ENCODE data around the gene ATP2C2.
"Not testable (repeated sequence)": the region's sequence is repeated elsewhere in the genome, so short reads cannot be mapped to it uniquely, and the experiment has no call there.

Gene ATP2C2

DNA sequence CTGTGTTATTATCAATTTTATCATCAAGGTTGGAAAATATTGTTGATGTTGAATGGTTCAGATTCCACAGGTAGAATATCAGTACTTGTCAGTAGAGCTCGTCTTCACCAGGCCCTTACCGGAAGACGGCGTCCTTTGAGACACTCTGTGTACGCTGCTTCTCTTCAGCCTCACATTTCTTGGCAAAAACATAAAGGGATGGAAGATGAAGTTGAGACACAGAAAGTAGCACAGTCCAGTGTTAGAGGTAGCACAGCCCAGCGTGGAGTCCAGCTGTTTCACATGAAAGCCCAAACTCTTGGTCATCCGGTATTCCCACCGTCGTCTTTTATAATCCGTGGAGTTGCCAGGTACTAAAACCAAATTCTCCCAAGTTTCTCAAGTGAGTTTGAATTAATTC lies 30.4 kb downstream of the ATP2C2 start:
- Histone ChIP-seq H3K4me1 (ENCODE audit: control insufficient read depth, insufficient read depth, low read length, poor library complexity, severe bottlenecking) (no peaks in the 10 kb centered on the region), H3K4me3 (ENCODE audit: extremely low read depth, insufficient read depth, low read length, poor library complexity, severe bottlenecking) (no peak overlapping the region), H3K9me3 (ENCODE audit: control insufficient read depth, low read length) (no peaks in the 10 kb centered on the region), H3K36me3 (ENCODE audit: control insufficient read depth, insufficient read depth, low read length) (no peaks in the 10 kb centered on the region), H3K27ac (ENCODE audit: low read depth, low read length, severe bottlenecking) (no peak overlapping the region)
- 85 to 87% methylated on average over 7 to 8 of the region's 10 CpGs for WGBS, 2 experiments (ENCODE audit: insufficient coverage in 2 of 2)

DNA sequence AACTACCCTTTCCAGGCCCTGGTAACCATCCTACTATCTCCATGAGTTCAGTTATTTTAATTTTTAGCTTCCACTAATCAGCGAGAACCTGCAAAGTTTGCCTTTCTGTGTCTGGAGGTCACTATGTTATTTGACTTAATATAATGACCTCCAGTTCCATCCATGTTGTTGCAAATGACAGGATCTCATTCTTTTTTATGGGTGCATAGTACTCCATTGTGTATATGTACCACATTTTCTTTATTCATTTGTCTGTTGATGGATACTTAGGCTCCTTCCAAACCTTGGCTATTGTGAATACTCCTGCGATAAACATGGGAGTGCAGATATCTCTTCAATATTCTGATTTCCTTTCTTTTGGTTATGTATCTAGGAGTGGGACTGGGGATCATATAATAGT lies 31.6 kb downstream of the ATP2C2 start:
- not testable (repeated sequence) for H3K9me3 ChIP-seq (ENCODE audit: control insufficient read depth, low read length); H3K4me1 ChIP-seq (ENCODE audit: control insufficient read depth, insufficient read depth, low read length, poor library complexity, severe bottlenecking); H3K36me3 ChIP-seq (ENCODE audit: control insufficient read depth, insufficient read depth, low read length); H3K27ac ChIP-seq (ENCODE audit: low read depth, low read length, severe bottlenecking); H3K4me3 ChIP-seq (ENCODE audit: extremely low read depth, insufficient read depth, low read length, poor library complexity, severe bottlenecking)
- WGBS, 2 experiments (ENCODE audit: insufficient coverage in 2 of 2): 100% methylated on average over 1 of the region's 2 CpGs

DNA sequence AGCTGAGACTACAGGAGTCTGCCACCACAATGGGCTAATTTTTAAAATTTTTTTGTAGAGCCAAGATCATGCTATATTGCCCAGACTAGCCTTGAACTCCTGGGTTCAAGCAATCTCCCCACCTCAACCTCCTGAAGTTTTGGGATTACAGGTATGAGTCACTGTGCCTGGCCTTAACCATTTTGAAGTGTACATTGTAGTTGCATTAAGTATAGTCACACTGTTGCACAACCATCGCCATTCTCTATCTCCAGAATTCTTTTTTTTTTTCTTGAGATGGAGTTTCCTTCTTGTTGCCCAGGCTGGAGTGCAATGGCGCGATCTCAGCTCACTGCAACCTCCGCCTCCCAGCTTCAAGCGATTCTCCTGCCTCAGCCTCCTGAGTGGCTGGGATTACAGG lies 35.1 kb downstream of the ATP2C2 start:
- WGBS, 2 experiments (ENCODE audit: insufficient coverage in 2 of 2): 94 to 100% methylated on average over 4 of the region's 5 CpGs
- H3K9me3 ChIP-seq (ENCODE audit: control insufficient read depth, low read length): not testable (repeated sequence)

DNA sequence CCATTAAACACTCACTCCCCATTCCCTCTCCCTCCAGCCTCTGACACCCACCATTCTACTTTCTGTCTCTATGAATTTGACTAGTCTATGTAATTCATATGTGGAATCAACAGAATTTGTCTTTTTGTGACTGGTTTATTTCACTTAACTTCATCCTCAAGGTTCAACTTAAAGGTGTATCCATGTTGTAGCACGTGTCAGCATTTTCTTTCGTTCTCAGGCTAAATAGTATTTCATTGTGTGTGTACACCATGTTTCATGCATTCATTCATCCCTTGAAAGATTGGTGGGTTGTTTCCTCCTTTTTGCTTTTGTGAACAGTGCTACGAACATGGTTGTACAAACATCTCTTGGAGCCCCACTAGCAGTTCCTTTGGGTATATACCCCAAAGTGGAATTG lies 36.0 kb downstream of the ATP2C2 start:
- Histone ChIP-seq H3K27ac (ENCODE audit: low read depth, low read length, severe bottlenecking) (no peak overlapping the region), H3K4me3 (ENCODE audit: extremely low read depth, insufficient read depth, low read length, poor library complexity, severe bottlenecking) (no peak overlapping the region), H3K9me3 (ENCODE audit: control insufficient read depth, low read length) (no peaks in the 10 kb centered on the region), H3K4me1 (ENCODE audit: control insufficient read depth, insufficient read depth, low read length, poor library complexity, severe bottlenecking) (no peaks in the 10 kb centered on the region), H3K36me3 (ENCODE audit: control insufficient read depth, insufficient read depth, low read length) (no peaks in the 10 kb centered on the region)
- 100% methylated on average over 1 of the region's 3 CpGs; no CpG with 5 or more reads in 1 of the 2 experiments for WGBS, 2 experiments (ENCODE audit: insufficient coverage in 2 of 2)

More for the DNA sequence above, 35.1 kb downstream of the ATP2C2 start:
- not testable (repeated sequence) for H3K4me1 ChIP-seq (ENCODE audit: control insufficient read depth, insufficient read depth, low read length, poor library complexity, severe bottlenecking); H3K27ac ChIP-seq (ENCODE audit: low read depth, low read length, severe bottlenecking); H3K36me3 ChIP-seq (ENCODE audit: control insufficient read depth, insufficient read depth, low read length); H3K4me3 ChIP-seq (ENCODE audit: extremely low read depth, insufficient read depth, low read length, poor library complexity, severe bottlenecking)

DNA sequence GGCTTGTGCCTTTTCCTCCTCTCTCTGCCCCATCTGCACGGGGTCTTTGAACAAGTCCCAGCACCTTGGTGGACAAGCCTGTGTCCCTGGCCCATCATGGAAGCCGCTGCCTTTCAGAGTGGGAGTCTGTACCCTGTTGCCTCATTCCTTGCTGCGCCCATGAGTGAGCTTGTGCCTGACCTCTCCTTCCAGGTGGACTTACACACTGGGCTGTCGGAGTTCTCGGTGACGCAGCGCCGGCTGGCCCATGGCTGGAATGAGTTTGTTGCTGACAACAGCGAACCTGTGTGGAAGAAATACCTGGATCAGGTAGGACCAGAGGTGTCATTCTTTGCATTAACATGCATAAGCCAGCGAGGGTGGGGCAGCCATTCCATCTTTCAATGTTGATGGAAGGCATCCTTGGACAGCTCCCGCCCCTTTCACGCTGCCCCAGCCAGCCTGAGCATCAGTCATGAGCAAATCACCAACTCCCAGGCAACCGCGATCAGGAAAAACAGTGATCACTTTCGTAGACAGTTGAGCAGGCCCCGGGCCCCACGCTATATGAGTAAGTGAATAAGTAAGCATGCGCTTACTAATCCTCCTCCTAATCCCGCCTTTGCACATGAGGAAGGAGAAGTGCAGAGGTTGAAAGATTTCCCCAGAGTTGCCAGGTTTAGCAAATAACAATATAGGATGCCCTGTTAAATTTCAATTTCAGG lies 36.8 kb downstream of the ATP2C2 start:
- H3K27ac ChIP-seq (ENCODE audit: low read depth, low read length, severe bottlenecking): no peak overlapping the region
- no peaks in the 10 kb centered on the region for H3K36me3 ChIP-seq (ENCODE audit: control insufficient read depth, insufficient read depth, low read length)
- no peaks in the 10 kb centered on the region for H3K4me1 ChIP-seq (ENCODE audit: control insufficient read depth, insufficient read depth, low read length, poor library complexity, severe bottlenecking)
- H3K9me3 ChIP-seq (ENCODE audit: control insufficient read depth, low read length): no peaks in the 10 kb centered on the region
- no peak overlapping the region for H3K4me3 ChIP-seq (ENCODE audit: extremely low read depth, insufficient read depth, low read length, poor library complexity, severe bottlenecking)
- WGBS, 2 experiments (ENCODE audit: insufficient coverage in 2 of 2): 89 to 90% methylated on average over 12 to 14 of the region's 19 CpGs

DNA sequence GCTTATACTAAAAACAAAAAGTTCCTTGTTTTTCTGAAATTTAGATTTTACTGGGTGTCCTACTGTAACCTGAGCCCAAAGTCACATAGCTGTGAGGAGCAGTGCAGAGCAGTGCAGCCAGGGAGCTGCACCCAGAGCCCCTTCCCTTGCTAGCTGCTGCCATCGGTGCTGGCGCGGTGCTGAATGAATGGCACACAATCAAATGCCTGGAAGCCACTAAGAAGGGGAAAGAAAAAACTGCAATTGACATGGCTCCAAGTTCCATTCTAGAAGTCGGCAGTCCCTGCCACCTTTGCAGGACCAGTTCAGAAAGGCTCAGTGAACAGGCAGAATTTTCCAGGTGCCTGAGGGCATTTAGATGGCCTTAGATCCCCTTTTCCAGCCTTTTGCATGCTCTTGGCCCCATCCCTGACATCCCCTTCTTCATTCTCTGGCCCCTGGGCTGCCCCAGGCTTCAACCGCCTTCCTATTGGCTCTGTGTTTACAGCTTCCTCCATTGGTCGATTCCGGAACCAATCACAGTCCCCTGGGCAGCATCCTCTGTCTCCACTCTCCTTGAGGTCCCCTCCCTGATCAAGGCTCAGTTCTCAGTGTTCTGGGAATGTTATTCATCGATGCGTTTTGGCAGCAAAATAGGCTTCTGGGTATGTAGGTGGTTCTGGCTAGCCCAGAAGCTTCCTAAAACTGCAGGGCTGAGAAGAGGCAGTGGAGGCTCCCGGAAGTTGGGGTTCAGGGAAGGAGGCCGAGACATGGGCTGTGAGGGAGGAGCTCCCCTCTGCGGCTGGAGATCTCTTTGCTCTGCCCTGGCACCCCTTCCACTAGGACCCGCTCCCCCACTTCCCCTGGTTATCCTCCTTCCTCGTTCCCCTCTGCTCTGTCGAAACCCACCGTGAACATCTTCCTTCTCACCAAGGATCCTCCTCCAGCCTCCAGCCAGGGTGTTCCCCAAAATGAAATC lies 37.9 kb downstream of the ATP2C2 start:
- Histone ChIP-seq H3K36me3 (ENCODE audit: control insufficient read depth, insufficient read depth, low read length) (no peaks in the 10 kb centered on the region), H3K9me3 (ENCODE audit: control insufficient read depth, low read length) (no peaks in the 10 kb centered on the region), H3K27ac (ENCODE audit: low read depth, low read length, severe bottlenecking) (no peak overlapping the region), H3K4me3 (ENCODE audit: extremely low read depth, insufficient read depth, low read length, poor library complexity, severe bottlenecking) (no peak overlapping the region), H3K4me1 (ENCODE audit: control insufficient read depth, insufficient read depth, low read length, poor library complexity, severe bottlenecking) (no peaks in the 10 kb centered on the region)
- 83 to 85% methylated on average over 14 to 15 of the region's 16 CpGs for WGBS, 2 experiments (ENCODE audit: insufficient coverage in 2 of 2)

DNA sequence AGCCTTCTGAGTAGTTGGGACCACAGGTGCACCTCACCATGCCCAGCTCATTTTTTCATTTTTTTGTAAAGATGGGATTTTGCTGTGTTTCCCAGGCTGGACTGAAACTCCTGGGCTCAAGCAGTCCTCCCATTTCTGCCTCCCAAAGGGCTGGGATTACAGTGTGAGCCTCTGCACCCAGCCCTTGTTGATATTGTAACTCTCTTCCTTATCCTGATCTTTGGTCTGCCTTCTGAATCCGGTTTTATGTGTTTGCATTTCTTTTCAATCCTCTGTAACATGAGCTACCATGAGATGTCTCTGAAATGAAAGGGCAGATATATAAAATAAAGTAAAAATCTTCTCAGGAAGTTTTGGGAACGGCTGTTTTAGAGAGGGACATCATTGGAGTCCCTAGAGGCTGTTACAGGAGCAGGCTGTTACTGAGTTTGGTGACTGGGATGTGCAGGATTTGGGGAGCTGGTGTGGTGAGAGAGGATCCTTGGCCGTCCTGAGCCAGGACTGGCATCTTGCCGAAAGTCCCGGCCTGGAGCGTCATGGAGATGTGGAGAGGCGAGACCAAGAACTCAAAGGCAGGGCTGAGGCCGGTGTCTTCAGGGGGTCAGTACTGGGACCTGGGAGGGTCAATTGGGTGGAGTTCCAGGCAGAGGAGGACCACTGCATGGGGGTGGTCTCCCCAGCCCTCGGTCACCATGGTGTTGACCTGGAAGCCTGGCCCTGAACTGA lies 39.4 kb downstream of the ATP2C2 start:
- Histone ChIP-seq H3K27ac (ENCODE audit: low read depth, low read length, severe bottlenecking) (no peak overlapping the region), H3K4me1 (ENCODE audit: control insufficient read depth, insufficient read depth, low read length, poor library complexity, severe bottlenecking) (no peaks in the 10 kb centered on the region), H3K36me3 (ENCODE audit: control insufficient read depth, insufficient read depth, low read length) (no peaks in the 10 kb centered on the region), H3K9me3 (ENCODE audit: control insufficient read depth, low read length) (no peaks in the 10 kb centered on the region), H3K4me3 (ENCODE audit: extremely low read depth, insufficient read depth, low read length, poor library complexity, severe bottlenecking) (no peak overlapping the region)
- 83 to 88% methylated on average over 8 to 9 of the region's 9 CpGs for WGBS, 2 experiments (ENCODE audit: insufficient coverage in 2 of 2)

DNA sequence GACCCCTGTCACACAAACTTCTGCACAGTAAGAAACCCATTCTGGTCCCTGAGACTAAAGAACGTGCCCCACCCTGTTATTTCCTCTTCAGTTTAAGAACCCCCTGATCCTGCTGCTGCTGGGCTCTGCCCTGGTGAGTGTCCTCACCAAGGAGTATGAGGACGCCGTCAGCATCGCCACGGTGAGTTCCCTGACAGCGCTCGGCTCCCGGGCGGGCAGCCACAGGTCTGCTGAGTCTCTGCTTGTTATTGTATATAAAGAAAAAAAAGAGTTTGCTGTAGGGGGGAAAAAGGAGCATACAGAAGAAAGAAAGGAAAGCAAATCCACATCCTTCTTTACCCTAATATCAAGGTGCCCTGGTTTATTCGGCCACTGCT lies 40.0 kb downstream of the ATP2C2 start:
- 89 to 92% methylated on average over 6 of the region's 10 CpGs for WGBS, 2 experiments (ENCODE audit: insufficient coverage in 2 of 2)
- Histone ChIP-seq H3K27ac (ENCODE audit: low read depth, low read length, severe bottlenecking) (no peak overlapping the region), H3K4me1 (ENCODE audit: control insufficient read depth, insufficient read depth, low read length, poor library complexity, severe bottlenecking) (no peaks in the 10 kb centered on the region), H3K36me3 (ENCODE audit: control insufficient read depth, insufficient read depth, low read length) (no peaks in the 10 kb centered on the region), H3K4me3 (ENCODE audit: extremely low read depth, insufficient read depth, low read length, poor library complexity, severe bottlenecking) (no peak overlapping the region), H3K9me3 (ENCODE audit: control insufficient read depth, low read length) (no peaks in the 10 kb centered on the region)

DNA sequence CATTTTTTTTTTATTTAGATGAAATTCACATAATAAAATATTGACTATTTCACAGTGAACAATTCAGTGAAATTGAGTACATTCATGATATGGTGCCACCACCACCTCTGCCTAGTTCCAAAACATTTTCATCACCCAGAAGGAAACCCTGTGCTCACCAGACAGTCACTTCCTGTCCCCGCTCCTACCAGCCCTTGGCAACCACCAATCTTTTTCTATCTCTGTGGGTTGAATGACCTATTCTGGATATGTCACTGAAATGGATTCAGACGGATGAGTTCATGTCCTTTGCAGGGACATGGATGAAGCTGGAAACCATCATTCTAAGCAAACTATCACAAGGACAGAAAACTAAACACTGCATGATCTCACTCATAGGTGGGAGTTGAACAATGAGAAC lies 40.5 kb downstream of the ATP2C2 start:
- WGBS, 2 experiments (ENCODE audit: insufficient coverage in 2 of 2): 100% methylated on average over 1 of the region's 2 CpGs; no CpG with 5 or more reads in 1 of the 2 experiments
- H3K27ac ChIP-seq (ENCODE audit: low read depth, low read length, severe bottlenecking): no peak overlapping the region
- no peaks in the 10 kb centered on the region for H3K9me3 ChIP-seq (ENCODE audit: control insufficient read depth, low read length)
- H3K4me3 ChIP-seq (ENCODE audit: extremely low read depth, insufficient read depth, low read length, poor library complexity, severe bottlenecking): no peak overlapping the region
- H3K36me3 ChIP-seq (ENCODE audit: control insufficient read depth, insufficient read depth, low read length): no peaks in the 10 kb centered on the region
- H3K4me1 ChIP-seq (ENCODE audit: control insufficient read depth, insufficient read depth, low read length, poor library complexity, severe bottlenecking): no peaks in the 10 kb centered on the region

DNA sequence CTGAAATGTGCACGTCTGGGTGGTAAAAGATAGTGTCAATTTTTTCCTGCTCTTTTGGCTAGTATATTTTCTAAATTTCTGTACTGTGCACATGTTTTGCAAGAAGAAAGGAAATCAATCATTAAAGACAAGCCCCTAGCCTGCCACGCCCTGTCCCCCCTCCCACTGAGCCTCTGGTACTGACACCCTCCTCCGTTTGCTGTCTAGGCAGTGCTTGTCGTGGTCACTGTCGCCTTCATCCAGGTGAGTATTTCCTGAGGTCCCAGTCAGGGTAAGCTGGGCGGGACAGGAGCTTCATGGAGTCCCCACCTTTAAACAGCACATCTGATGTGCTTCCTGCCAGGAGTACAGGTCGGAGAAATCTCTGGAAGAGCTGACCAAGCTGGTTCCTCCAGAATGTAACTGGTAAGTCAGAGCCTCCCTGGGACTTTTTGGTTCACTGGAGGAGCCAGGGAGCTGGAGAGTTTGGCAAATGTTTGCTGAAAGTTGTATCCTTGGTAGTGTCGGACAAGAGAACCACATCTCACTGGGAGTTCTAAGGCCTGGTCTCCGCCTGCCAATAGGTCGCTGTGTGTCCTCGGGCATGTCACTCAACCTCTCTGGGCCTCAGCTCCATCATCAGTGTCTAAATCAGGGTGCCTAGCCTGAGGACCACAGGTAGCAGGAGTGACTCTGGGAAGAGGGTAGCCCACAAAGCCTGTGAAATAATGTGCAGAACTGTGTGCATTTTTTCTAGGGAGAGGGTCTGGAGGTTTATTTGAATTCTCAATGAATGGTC lies 42.2 kb downstream of the ATP2C2 start:
- WGBS, 2 experiments (ENCODE audit: insufficient coverage in 2 of 2): 87 to 88% methylated on average over 6 to 10 of the region's 11 CpGs
- Histone ChIP-seq H3K4me1 (ENCODE audit: control insufficient read depth, insufficient read depth, low read length, poor library complexity, severe bottlenecking) (no peaks in the 10 kb centered on the region), H3K9me3 (ENCODE audit: control insufficient read depth, low read length) (no peaks in the 10 kb centered on the region), H3K27ac (ENCODE audit: low read depth, low read length, severe bottlenecking) (no peak overlapping the region), H3K36me3 (ENCODE audit: control insufficient read depth, insufficient read depth, low read length) (no peaks in the 10 kb centered on the region), H3K4me3 (ENCODE audit: extremely low read depth, insufficient read depth, low read length, poor library complexity, severe bottlenecking) (no peak overlapping the region)
